Breast epithelium (tissue), 3 donors: ENCODE measurements around the gene SIGLEC14.

Experiments used
- CTCF ChIP-seq, 3 donors: fragments of 450-650 bp; IDR thresholded peaks; one replicate each; pipeline ENCODE4 v1.5.1; 2016 to 2017; ENCODE audit warnings: antibody characterized with exemption in 3 of 3, mild to moderate bottlenecking in 3 of 3, moderate library complexity in 3 of 3
- POLR2AphosphoS5 ChIP-seq, 3 donors: sonication (generic); formaldehyde crosslinking; IDR thresholded peaks; one replicate each; pipeline ENCODE4 v1.6.1; 2017; ENCODE audit warnings: antibody characterized with exemption in 3 of 3

GRCh38 chr19:51689751-51690453 is 43.3 kb upstream of the SIGLEC14 start:
- TF ChIP-seq CTCF (IDR thresholded peaks at IDR 0.05): no peak
- TF ChIP-seq POLR2AphosphoS5 (IDR thresholded peaks at IDR 0.05): no peak
